Left forelimb (tissue), 1 donor: ENCODE measurements around the gene TPT1.
A peak's percentile ranks its signal among the peaks of the same experiment; 100 is the strongest.

ENCODE experiments used
- DNase-seq: peaks from one replicate; pipeline ENCODE4 v3.0.0-alpha.2; 2018; ENCODE audit warnings: low spot score

TPT1 gene

DNA sequence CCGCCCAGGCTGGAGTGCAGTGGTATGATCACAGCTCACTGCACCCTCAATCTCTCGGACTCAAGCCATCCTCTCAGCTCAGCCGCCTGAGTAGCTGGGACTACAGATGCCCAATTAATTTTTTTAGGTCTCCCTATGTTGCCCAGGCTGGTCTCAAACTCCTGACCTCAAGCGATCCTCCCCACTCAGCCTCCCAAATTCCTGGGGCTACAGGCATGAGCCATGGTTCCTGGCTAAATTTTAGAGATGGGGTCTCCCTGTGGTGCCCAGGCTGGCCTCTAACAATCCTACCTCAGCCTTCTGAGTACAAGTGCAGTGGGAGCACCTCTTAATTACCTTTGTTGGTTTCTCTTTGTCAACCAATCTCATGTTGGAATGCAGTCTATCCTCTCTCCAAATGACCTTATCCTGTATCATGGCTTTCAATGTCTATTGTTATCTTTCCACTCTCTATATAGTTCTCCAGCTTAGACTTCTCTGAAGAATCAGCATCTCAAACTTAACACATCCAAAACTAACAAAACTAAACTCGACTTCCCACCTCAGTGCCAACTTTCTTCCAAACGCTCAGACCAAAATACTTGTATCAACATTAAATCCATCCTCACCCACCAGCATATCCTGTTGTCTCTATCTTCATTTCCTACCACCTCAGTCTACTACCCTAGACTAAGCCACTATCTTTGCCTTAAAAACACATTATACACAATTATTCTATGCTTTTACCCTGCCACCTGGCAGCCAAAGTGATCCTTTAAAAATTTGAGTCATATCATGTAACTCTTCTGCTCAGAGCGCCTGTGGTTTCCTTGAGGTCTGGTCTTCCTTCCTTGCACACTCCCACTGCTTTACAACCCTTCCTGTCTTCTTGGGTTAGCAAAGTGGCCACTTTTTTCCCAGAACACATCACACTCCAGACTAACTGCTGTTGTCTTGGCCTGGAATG lies 6.7 kb downstream of the TPT1 start:
- no peak for DNase-seq

DNA sequence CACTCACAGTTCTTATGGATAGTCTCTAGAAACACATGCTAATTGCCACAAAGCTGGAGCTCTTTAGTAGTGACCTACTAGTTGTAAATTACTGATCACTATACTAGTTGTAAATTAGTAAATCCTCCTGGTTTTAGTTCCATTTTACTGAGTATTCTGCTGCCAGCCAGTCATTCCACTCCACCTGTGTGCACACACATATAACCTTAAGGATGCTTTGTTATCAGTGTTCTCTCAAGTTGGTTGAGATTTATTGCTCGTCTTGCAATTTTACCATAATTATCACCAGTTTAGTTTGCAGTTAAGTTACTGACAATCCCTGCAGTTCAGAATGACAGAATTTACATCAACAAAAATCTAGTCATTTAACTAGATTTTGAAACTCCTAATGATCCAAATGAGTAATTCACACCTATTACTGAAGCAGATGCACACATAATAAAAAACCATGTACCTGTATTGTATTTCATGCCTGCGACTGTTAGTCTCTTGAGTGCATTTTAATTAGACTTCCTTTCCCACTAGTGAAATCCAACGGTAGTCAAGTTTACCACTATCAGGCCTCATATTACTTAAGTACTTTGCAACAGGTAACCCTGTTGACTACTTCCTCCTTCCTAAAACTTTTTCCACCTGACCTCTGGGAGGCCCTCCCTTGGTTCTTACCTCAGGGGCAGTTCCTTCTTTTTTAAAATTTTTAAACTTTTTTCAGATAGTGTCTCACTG lies 7.6 kb downstream of the TPT1 start:
- no peak for DNase-seq

- no peak for DNase-seq
Measured at GRCh38 chr13:45332831-45333219, 8.2 kb downstream of the TPT1 start.

DNA sequence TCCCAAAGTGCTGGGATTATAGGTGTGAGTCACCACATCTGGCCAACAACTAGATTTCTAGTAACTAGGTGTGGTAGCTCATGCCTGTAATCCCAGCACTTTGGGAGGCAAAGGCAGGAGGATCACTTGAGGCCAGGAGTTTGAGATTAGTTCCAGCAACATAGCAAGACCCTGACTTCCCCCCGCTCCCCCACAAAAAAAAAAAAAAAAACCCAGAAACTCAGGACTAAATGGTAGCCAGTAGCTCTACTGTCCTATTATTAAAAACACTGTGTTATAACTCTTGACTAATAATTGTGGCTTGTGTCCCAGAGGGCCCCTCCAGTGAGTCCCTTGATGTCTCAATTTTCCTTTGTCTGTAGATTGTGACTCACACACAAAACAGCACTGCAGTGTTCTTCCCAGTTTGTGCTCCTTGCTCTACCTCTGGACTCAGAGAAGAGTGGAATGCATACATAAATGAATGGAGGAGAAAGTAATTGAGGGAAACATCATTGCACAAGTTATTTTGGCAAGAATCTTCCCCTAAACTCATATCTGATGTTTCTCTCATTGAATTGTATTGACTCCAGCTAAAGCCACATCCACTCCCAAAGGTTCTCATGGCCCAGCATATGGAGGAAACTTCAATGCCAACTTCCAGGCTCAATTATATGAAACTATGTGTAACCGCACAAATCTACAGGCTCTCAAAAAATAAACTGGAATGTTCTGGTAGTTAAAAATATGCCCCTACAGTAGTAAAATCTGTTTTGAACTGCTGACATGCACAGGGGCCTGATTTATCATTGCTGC lies 8.8 kb downstream of the TPT1 start:
- DNase-seq = no peak

DNA sequence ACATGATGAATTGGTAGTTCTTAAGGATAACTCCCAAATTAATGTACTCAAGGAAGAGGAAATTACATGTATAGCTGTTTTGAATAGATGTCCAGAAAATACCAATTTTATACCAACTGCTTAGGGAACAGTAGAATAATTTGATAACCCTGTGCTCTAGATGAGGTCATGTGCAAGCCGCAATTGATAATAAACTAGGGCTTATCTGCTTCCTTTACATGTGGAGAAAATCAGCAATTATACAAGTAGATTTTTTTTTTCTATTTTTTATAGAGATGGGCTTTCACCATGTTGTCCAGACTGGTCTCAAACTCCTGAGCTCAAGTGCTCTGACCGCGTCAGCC lies 9.3 kb downstream of the TPT1 start:
- no peak for DNase-seq

DNA sequence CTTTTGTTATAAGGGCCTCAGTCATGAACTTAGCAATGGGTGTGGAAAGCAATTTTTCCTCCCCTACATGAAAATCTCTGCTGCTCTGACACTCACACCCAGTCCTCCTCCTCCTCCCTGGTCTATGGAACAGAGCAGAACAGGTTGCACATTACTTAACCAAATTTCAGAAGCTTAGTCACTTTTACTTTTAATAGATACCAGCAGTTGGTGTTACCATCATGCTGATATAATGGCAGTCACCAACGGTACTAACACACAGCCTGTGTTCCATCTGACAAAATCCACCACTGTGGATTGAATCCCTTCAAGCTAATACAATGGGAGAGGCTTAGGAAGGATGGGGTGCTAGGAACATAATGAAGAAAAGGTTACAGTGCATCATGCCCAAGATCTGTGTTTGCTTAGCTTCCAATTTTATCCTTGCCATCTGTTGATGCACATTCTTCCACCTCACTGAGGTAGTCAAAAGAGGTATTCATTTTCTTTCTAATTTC lies 9.8 kb downstream of the TPT1 start:
- DNase-seq = no peak

DNA sequence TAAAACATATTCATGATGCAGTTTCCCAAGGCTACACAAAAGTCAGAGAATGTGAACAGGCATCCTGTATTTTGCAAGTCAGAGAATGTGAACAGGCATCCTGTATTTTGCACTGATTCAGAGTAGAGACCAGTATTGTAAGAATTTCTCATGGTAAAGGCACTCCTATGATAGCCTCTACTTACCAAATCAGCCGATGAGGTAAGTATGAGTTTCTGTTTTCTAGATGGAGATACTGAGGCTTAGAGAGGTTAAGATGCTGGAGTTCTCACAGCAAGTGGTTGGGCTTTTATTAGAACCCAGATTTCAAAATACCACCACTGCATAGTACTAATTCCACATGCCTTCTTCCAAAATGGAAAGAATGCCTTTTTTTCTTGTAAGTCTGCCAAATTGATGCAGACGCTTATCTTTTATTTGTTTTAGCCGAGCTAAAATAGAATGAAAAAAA lies 12.3 kb downstream of the TPT1 start:
- DNase-seq = no peak

GRCh38 chr13:45327253-45327955 lies 13.6 kb downstream of the TPT1 start:
- DNase-seq = no peak

DNA sequence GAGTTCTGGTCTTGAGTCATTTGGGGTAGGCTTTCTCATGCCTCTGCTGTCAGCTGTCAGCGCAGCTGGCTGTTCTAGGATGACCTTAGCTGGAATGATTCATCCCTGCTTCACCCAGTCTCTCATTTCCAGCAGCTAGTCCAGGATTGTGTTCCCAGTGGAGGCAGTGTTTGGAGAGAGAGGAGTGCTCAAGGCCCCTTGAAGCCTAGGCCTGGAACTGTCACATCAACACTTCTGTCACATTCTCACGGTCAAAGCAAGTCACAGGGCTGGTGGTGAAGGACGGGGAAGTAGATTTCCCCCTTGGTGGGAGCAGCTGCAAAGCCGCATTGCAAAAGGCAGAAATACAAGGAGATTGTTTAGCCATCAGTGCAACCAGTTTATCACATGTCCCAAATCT lies 15.2 kb downstream of the TPT1 start:
- peak; percentile 71 for DNase-seq

DNA sequence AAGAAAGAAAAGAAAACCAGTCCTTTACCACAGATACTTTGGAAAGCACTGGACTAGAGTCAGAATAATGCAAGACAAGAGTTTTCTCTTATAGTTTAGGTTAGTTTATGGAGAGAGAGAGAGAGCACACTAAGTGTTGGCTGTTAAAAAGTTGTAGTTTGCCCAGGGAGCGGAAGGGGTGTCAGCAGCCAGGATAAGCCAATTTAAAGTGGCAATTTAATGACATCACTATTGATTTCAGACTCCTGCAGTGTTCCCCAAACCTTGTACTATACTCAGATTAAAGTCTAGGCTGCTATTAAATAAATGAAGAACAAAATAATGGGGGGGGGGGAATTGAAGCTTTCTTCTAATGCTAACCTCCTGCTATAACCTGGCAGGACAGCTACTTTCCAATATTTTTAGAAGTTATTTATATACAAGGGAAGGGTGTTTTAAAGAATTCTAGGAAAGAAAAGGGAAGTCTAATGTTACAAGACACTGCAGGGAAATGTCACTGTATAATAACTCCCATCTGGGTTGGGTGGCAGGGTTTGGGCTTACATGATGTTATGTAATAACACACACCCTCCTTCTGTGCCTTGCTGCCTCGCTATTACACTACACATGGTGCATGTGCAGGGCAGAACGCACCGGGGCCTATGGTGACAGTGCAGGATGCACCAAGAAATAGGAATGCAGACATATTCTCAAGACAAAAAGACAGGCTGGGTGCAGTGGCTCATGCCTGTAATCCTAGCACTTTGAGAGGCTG lies 19.9 kb downstream of the TPT1 start:
- no peak for DNase-seq

GRCh38 chr13:45316996-45317395 lies 24.0 kb downstream of the TPT1 start:
- DNase-seq = no peak

GRCh38 chr13:45316338-45316737 lies 24.6 kb downstream of the TPT1 start:
- no peak for DNase-seq

- DNase-seq = no peak
Measured at GRCh38 chr13:45315520-45316167, 25.3 kb downstream of the TPT1 start.

GRCh38 chr13:45314822-45315221 lies 26.2 kb downstream of the TPT1 start:
- no peak for DNase-seq

DNA sequence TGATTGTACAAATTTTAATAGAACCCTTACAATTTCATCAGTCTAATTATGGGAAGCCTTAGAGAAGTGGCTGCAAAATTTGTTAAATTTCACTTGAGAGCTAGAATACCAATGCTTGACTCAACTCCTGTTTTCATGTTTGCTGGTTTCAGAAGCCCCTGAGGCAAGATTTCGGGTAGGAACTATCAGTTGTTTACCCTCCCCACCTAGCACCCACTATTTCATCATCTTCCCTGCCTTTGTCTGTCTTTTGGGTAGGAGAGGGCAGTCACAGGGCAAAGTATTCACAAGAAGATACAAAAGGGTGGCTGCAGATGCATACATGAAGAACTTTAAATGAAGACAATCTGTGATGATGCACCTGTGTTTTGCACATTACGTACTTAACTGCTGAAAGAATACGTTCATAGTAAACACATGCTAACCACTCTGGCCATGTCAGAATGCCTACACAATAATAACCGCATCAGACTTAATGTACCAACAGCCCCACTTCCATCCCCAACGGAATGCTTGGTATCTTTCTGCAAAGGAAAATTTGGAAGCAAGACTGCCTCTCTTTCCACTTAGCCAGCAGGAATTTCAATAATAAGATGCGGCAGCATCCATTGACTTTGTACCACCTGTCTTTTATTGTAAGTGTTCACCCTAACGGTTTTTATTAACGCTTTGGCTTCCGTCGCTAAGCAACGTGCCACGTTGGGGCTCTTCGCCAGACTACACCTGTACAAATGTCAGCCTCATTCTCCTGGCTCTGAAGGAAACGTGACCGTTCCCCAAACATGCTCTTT lies 30.4 kb downstream of the TPT1 start:
- no peak for DNase-seq

GRCh38 chr13:45306966-45307365 lies 34.0 kb downstream of the TPT1 start:
- no peak for DNase-seq

- DNase-seq = no peak
Measured at GRCh38 chr13:45305079-45305478, 35.9 kb downstream of the TPT1 start.

GRCh38 chr13:45303866-45304265 lies 37.1 kb downstream of the TPT1 start:
- DNase-seq = no peak

DNA sequence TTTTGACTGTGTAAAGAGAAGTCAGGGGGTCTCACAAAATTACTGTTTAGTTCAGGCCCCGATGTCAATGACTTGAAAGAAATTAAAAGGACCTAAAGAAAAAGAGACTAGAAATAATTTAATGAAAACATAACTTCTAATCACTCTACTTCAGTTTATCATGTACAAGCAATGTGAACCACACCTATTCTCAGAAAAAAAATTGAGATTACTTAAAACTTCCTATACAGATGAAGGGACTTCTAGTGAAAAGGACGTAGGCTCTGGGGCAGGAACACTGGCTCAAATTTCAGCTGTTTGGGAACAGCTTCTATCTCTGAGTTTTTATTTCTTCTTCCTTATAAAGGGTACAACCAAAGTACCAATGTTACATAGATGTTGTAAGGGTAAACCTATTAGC lies 38.0 kb downstream of the TPT1 start:
- no peak for DNase-seq

GRCh38 chr13:45302507-45302906 lies 38.5 kb downstream of the TPT1 start:
- DNase-seq = no peak
